ENCODE results near the gene NOL6.
A peak's percentile ranks its signal among the peaks of the same experiment; 100 is the strongest.

NOL6 gene

GRCh38 chr9:33453999-33454660 is 19.6 kb downstream of the NOL6 start:
- no peak for DNase-seq (ENCODE audit: low read depth in 2 of 2)

GRCh38 chr9:33453286-33453860 is 20.4 kb downstream of the NOL6 start:
- DNase-seq (ENCODE audit: low read depth in 2 of 2), result no peak

GRCh38 chr9:33452828-33453271 is 20.9 kb downstream of the NOL6 start:
- peak in 1 of 2 donors; percentile 13 for DNase-seq (ENCODE audit: low read depth in 2 of 2)

- DNase-seq (ENCODE audit: low read depth in 2 of 2), result no peak
These were observed 23.0 kb downstream of the NOL6 start for GRCh38 chr9:33450621-33451146.

- no peak for DNase-seq (ENCODE audit: low read depth in 2 of 2)
These were observed 24.0 kb downstream of the NOL6 start for GRCh38 chr9:33449715-33450114.

GRCh38 chr9:33447799-33448553 is 25.7 kb downstream of the NOL6 start:
- no peak for DNase-seq (ENCODE audit: low read depth in 2 of 2)

GRCh38 chr9:33446946-33447798 is 26.6 kb downstream of the NOL6 start, which contains the start of gene AQP3:
TSS of gene AQP3 (minus strand) at chr9:33447593. CDS start at chr9:33447530, 63 bp downstream.
- peak; percentile 36 to 49 for DNase-seq (ENCODE audit: low read depth in 2 of 2)

GRCh38 chr9:33446240-33446945 is 27.3 kb downstream of the NOL6 start:
- DNase-seq (ENCODE audit: low read depth in 2 of 2), result no peak

- DNase-seq (ENCODE audit: low read depth in 2 of 2), result no peak
These were observed 28.1 kb downstream of the NOL6 start for GRCh38 chr9:33445389-33446239.

GRCh38 chr9:33443464-33444154 is 30.1 kb downstream of the NOL6 start:
- no peak for DNase-seq (ENCODE audit: low read depth in 2 of 2)

GRCh38 chr9:33443047-33443446 is 30.7 kb downstream of the NOL6 start:
- no peak for DNase-seq (ENCODE audit: low read depth in 2 of 2)

- no peak for DNase-seq (ENCODE audit: low read depth in 2 of 2)
These were observed 31.6 kb downstream of the NOL6 start for GRCh38 chr9:33442125-33442524.

GRCh38 chr9:33440609-33441008 is 33.1 kb downstream of the NOL6 start:
- DNase-seq (ENCODE audit: low read depth in 2 of 2), result no peak

- no peak for DNase-seq (ENCODE audit: low read depth in 2 of 2)
These were observed 33.5 kb downstream of the NOL6 start for GRCh38 chr9:33440204-33440603.

GRCh38 chr9:33439731-33440130 is 34.0 kb downstream of the NOL6 start:
- no peak for DNase-seq (ENCODE audit: low read depth in 2 of 2)

GRCh38 chr9:33438926-33439680 is 34.6 kb downstream of the NOL6 start:
- no peak for DNase-seq (ENCODE audit: low read depth in 2 of 2)

GRCh38 chr9:33437898-33438297 is 35.8 kb downstream of the NOL6 start:
- no peak for DNase-seq (ENCODE audit: low read depth in 2 of 2)

GRCh38 chr9:33437205-33437604 is 36.5 kb downstream of the NOL6 start:
- no peak for DNase-seq (ENCODE audit: low read depth in 2 of 2)

GRCh38 chr9:33436445-33436844 is 37.3 kb downstream of the NOL6 start:
- no peak for DNase-seq (ENCODE audit: low read depth in 2 of 2)

All from stimulated activated CD8-positive, alpha-beta memory T cell treated with anti-CD3 and anti-CD28 coated beads, Interleukin-7, amount 100 ng/mL, for 1 hour (primary cell).